Transverse colon (tissue), 4 donors: Measurements from ENCODE around the gene MICAL2. TPM values are rescaled to one million over a fixed set of nuclear protein-coding genes. Genes with fewer than 3 reads are reported as not detected.

ENCODE experiments used
- DNase-seq: peaks from one replicate; pipeline ENCODE4 v3.0.0-alpha.2; 2019
- H3K27ac ChIP-seq, 4 donors: fragments of 200-600 bp; sonication (generic); 2 replicates each; pipeline ENCODE4 v1.5.1; 2016 to 2018; ENCODE audit warnings: inconsistent platforms in 4 of 4
- H3K27me3 ChIP-seq: fragments of 200-600 bp; sonication (generic); 2 replicates; pipeline ENCODE4 v1.5.1; 2017; ENCODE audit warnings: inconsistent platforms
- H3K36me3 ChIP-seq, 4 donors: fragments of 200-600 bp; sonication (generic); 2 replicates each; pipeline ENCODE4 v1.5.1; 2017 to 2019; ENCODE audit warnings: inconsistent platforms in 4 of 4
- H3K4me1 ChIP-seq, 4 donors: fragments of 200-600 bp; sonication (generic); 2 replicates each; pipeline ENCODE4 v1.5.1; 2017 to 2020; ENCODE audit warnings: inconsistent platforms in 4 of 4
- H3K4me3 ChIP-seq, 4 donors: fragments of 200-600 bp; sonication (generic); 1 replicate in 1 of 4; 2 replicates in 3 of 4; pipeline versions ENCODE4 v1.5.1 to v1.6.1; 2017 to 2019; ENCODE audit warnings: inconsistent platforms in 4 of 4
- H3K9me3 ChIP-seq, 2 donors: fragments of 200-600 bp; sonication (generic); 2 replicates each; pipeline ENCODE4 v1.5.1; 2017 to 2019; ENCODE audit warnings: inconsistent platforms in 2 of 2
- CTCF ChIP-seq, 5 experiments: fragments of 200-600 bp in 3 of 5; fragments of 450-650 bp in 2 of 5; sonication (generic) in 3 of 5; IDR thresholded peaks; 1 replicate in 2 of 5; 2 replicates in 3 of 5; pipeline ENCODE4 v1.5.1; 2016 to 2017; ENCODE audit warnings: antibody characterized with exemption in 5 of 5, inconsistent platforms in 3 of 5, mild to moderate bottlenecking in 2 of 5, moderate library complexity in 1 of 5
- EP300 ChIP-seq: sonication (generic); formaldehyde crosslinking; IDR thresholded peaks from one replicate; pipeline ENCODE4 v1.6.1; 2017; ENCODE audit warnings: antibody characterized with exemption, low read depth
- POLR2A ChIP-seq: fragments of 450-650 bp; IDR thresholded peaks from one replicate; pipeline ENCODE4 v1.6.1; 2016; ENCODE audit warnings: antibody characterized with exemption, mild to moderate bottlenecking, moderate library complexity
- POLR2AphosphoS5 ChIP-seq, 3 donors: sonication (generic); formaldehyde crosslinking; IDR thresholded peaks; one replicate each; pipeline ENCODE4 v1.6.1; 2016; ENCODE audit warnings: antibody characterized with exemption in 3 of 3
- WGBS, 2 donors: methylation state at CpG; one replicate each; pipeline ENCODE4 v1.1.5; 2018; ENCODE audit warnings: low coverage in 1 of 2; 5-methylcytosine and 5-hydroxymethylcytosine counted together
- in situ Hi-C, 4 donors: fragments of 200-750 bp; cut with MboI; loops; one replicate each; pipeline versions ENCODE4 v1.15.0 to v1.15.1; 2017; ENCODE audit warnings: low sequenced_read_pairs in 3 of 4, low pct_ligation_motif_present in 1 of 4, low pct_unique_long_range_greater_than_20kb in 1 of 4
- intact Hi-C: fragments of 100-400 bp; cut with DNase I; formaldehyde crosslinking; loops from one replicate; pipeline ENCODE4 v1.15.1; 2023; ENCODE audit warnings: low total_unique reads
- total RNA-seq, 4 donors: library from RNA; depleted of rRNA; stranded (reverse); fragments of >200 nt; gene quantifications; one replicate each; pipeline ENCODE4 v1.1.0, GENCODE V29; 2016

MICAL2 gene
- total RNA-seq, 4 donors from 2014 or later: 309 to 483 (median 316) TPM

GRCh38 chr11:12174128-12174476 lies 63.7 kb downstream of the MICAL2 start:
- TF ChIP-seq POLR2A: no peak
- no peak for TF ChIP-seq POLR2AphosphoS5 (IDR thresholded peaks at IDR 0.05)
- no peak for TF ChIP-seq EP300
- TF ChIP-seq CTCF (IDR thresholded peaks at IDR 0.05): no peak
- H3K4me1 ChIP-seq: peaks cover 22 to 60% (median 33%) of the 10 kb centered on the region in 4 donors
- no peaks in the 10 kb centered on the region for H3K27me3 ChIP-seq
- H3K36me3 ChIP-seq: peaks cover 0 to 3% (median 0%) of the 10 kb centered on the region in 4 donors
- in situ Hi-C loops (no loop called here), intact Hi-C loops (loop anchor here (10.0 kb wide), 1 partner anchor 59 kb away; the partner anchor contains the start of gene MICAL2)
- H3K27ac ChIP-seq: peak overlapping the region in 1 of 4 donors; percentile 14
- H3K9me3 ChIP-seq: no peaks in the 10 kb centered on the region
- no peak for DNase-seq
- no peak overlapping the region for H3K4me3 ChIP-seq
- WGBS, 2 donors: 21% methylated on average over 1 of the region's 1 CpG; no CpG with 5 or more reads in 1 of the 2 donors

DNA sequence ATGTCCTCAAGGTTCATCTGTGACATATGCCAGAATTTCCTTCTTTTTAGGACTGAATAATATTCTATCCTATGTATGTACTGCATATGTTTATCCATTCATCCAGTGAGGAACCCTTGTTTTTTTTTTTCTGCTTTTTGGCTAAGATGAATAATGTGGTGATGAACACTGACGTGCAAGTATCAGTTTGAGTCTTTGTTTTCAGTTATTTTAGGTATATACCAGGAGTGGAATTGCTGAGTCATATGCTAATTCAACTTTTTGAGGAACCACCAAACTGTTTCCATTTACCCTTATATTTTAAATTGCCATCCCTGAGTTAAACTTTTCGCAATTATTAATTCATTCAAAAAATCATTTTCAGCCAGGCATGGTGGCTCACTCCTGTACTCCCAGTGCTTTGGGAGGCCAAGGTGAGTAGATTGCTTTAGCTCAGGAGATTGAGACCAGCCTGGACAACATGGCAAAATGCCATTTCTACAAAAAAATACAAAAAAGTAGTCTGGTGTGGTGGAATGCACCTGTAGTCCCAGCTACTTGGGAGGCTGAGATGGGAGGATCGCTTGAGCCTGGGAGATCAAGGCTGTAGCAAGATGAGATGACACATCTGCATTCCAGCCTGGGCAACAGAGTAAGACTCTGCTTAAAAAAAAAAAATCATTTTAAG lies 64.2 kb downstream of the MICAL2 start:
- no peak overlapping the region for H3K4me3 ChIP-seq
- H3K27me3 ChIP-seq: no peaks in the 10 kb centered on the region
- H3K4me1 ChIP-seq: peaks cover 25 to 60% (median 34%) of the 10 kb centered on the region in 4 donors
- H3K27ac ChIP-seq: peak overlapping the region in 1 of 4 donors; percentile 14
- H3K9me3 ChIP-seq: no peaks in the 10 kb centered on the region
- 72 to 78% methylated on average over 3 of the region's 3 CpGs for WGBS, 2 donors
- no peak for DNase-seq
- in situ Hi-C loops (no loop called here), intact Hi-C loops (loop anchor here (10.0 kb wide), 1 partner anchor 60 kb away; the partner anchor contains the start of gene MICAL2)
- peaks cover 0 to 3% (median 0%) of the 10 kb centered on the region in 4 donors for H3K36me3 ChIP-seq
- no peak for TF ChIP-seq POLR2AphosphoS5 (IDR thresholded peaks at IDR 0.05)
- no peak for TF ChIP-seq POLR2A
- TF ChIP-seq CTCF (IDR thresholded peaks at IDR 0.05): no peak
- no peak for TF ChIP-seq EP300

- 15 to 39% methylated on average over 3 to 4 of the region's 4 CpGs for WGBS, 2 donors
- DNase-seq: no peak
- in situ Hi-C loops: no loop called here
These were observed 65.4 kb downstream of the MICAL2 start for GRCh38 chr11:12175694-12176241.

More at GRCh38 chr11:12175694-12176241, 65.4 kb downstream of the MICAL2 start:
- Histone ChIP-seq H3K4me3 (no peak overlapping the region), H3K9me3 (no peaks in the 10 kb centered on the region), H3K4me1 (peaks cover 17 to 55% (median 26%) of the 10 kb centered on the region in 4 donors), H3K27ac (peak overlapping the region in 2 of 4 donors; percentile 24 to 30), H3K27me3 (no peaks in the 10 kb centered on the region), H3K36me3 (peaks cover 0 to 3% (median 0%) of the 10 kb centered on the region in 4 donors)
- TF ChIP-seq POLR2A: no peak
- no peak for TF ChIP-seq EP300
- TF ChIP-seq CTCF (IDR thresholded peaks at IDR 0.05): no peak
- TF ChIP-seq POLR2AphosphoS5 (IDR thresholded peaks at IDR 0.05): no peak
- intact Hi-C loops: loop anchor here (10.0 kb wide), 1 partner anchor 61 kb away; the partner anchor contains the start of gene MICAL2
